Mesenchymal stem cell (in vitro differentiated cells and primary cell): ENCODE data around the gene ARHGEF1.

Source experiments
- DNase-seq: peaks from one replicate; pipeline ENCODE4 v3.0.0-alpha.2; 2013
- H2AFZ ChIP-seq: one replicate; pipeline ENCODE4 v1.6.1; 2013; ENCODE audit warnings: low read depth, mild to moderate bottlenecking, control low read depth, inconsistent platforms, low read length, moderate library complexity
- H2AK5ac ChIP-seq: 2 replicates; pipeline ENCODE4 v1.6.1; 2013; ENCODE audit warnings: low read length, moderate library complexity, mild to moderate bottlenecking, inconsistent platforms; ENCODE audit not compliant: severe bottlenecking
- H2BK120ac ChIP-seq: one replicate; pipeline ENCODE4 v1.6.1; 2013; ENCODE audit warnings: low read depth, mild to moderate bottlenecking, inconsistent platforms, low read length, moderate library complexity
- H2BK12ac ChIP-seq, 2 experiments: one replicate each; pipeline ENCODE4 v1.6.1; 2013; ENCODE audit warnings: inconsistent platforms in 2 of 2, low read length in 2 of 2, mild to moderate bottlenecking in 2 of 2, moderate library complexity in 2 of 2, control low read depth in 1 of 2
- H2BK15ac ChIP-seq: one replicate; pipeline ENCODE4 v1.6.1; 2013; ENCODE audit warnings: mild to moderate bottlenecking, low read depth, inconsistent platforms; ENCODE audit not compliant: poor library complexity, severe bottlenecking
- H2BK5ac ChIP-seq: 2 replicates; pipeline ENCODE4 v1.6.1; 2013; ENCODE audit warnings: low read depth, mild to moderate bottlenecking, low read length, control low read depth, inconsistent platforms; ENCODE audit not compliant: poor library complexity, severe bottlenecking
- H3K14ac ChIP-seq, 2 experiments: one replicate each; pipeline ENCODE4 v1.6.1; 2013; ENCODE audit warnings: inconsistent platforms in 2 of 2, low read length in 2 of 2, control low read depth in 1 of 2, mild to moderate bottlenecking in 1 of 2, moderate library complexity in 1 of 2
- H3K18ac ChIP-seq, 2 experiments: one replicate each; pipeline ENCODE4 v1.6.1; 2013; ENCODE audit warnings: inconsistent platforms in 2 of 2, low read length in 2 of 2, control low read depth in 1 of 2, low read depth in 1 of 2, mild to moderate bottlenecking in 1 of 2
- H3K23ac ChIP-seq, 2 experiments: one replicate each; pipeline ENCODE4 v1.6.1; 2013; ENCODE audit warnings: inconsistent platforms in 2 of 2, low read length in 2 of 2, mild to moderate bottlenecking in 2 of 2, moderate library complexity in 2 of 2, control low read depth in 1 of 2
- H3K27ac ChIP-seq: 2 replicates; pipeline ENCODE4 v1.5.1; 2013; ENCODE audit warnings: mild to moderate bottlenecking, moderate library complexity, low read length, control low read depth, inconsistent platforms; ENCODE audit not compliant: poor library complexity, severe bottlenecking
- H3K27me3 ChIP-seq, 2 experiments: 2 replicates each; pipeline versions ENCODE4 v1.6.1 to v1.7.0; 2013; ENCODE audit warnings: low read length in 2 of 2, mild to moderate bottlenecking in 2 of 2, moderate library complexity in 2 of 2, control low read depth in 1 of 2, inconsistent platforms in 1 of 2; ENCODE audit not compliant: control insufficient read depth in 1 of 2, insufficient read depth in 1 of 2
- H3K36me3 ChIP-seq, 2 experiments: 2 replicates each; pipeline versions ENCODE4 v1.6.1 to v1.7.0; 2013; ENCODE audit warnings: low read length in 2 of 2, control low read depth in 1 of 2, inconsistent platforms in 1 of 2, low read depth in 1 of 2, mild to moderate bottlenecking in 1 of 2; ENCODE audit not compliant: insufficient read depth in 2 of 2, control insufficient read depth in 1 of 2
- H3K4ac ChIP-seq, 2 experiments: one replicate each; pipeline ENCODE4 v1.6.1; 2013; ENCODE audit warnings: inconsistent platforms in 2 of 2, low read length in 2 of 2, mild to moderate bottlenecking in 2 of 2, moderate library complexity in 2 of 2, control low read depth in 1 of 2, low read depth in 1 of 2
- H3K4me1 ChIP-seq: 2 replicates; pipeline ENCODE4 v1.6.1; 2013; ENCODE audit warnings: low read depth, low read length, control low read depth; ENCODE audit not compliant: control insufficient read depth, insufficient read depth
- H3K4me2 ChIP-seq: 2 replicates; pipeline ENCODE4 v1.6.1; 2013; ENCODE audit warnings: low read length, mild to moderate bottlenecking, inconsistent platforms; ENCODE audit not compliant: poor library complexity, severe bottlenecking
- H3K4me3 ChIP-seq, 2 experiments: 2 replicates each; pipeline versions ENCODE4 v1.5.1 to v1.7.0; 2013; ENCODE audit warnings: low read length in 2 of 2, mild to moderate bottlenecking in 2 of 2, control low read depth in 1 of 2, low read depth in 1 of 2; ENCODE audit not compliant: insufficient read depth in 1 of 2
- H3K79me1 ChIP-seq: replicated peaks from 2 replicates; pipeline ENCODE4 v1.6.1; 2013; ENCODE audit warnings: mild to moderate bottlenecking, control low read depth, low read length, inconsistent platforms; ENCODE audit not compliant: poor library complexity, severe bottlenecking
- H3K9ac ChIP-seq: 2 replicates; pipeline ENCODE4 v1.7.0; 2013; ENCODE audit warnings: mild to moderate bottlenecking, low read length, moderate library complexity
- H3K9me3 ChIP-seq: 2 replicates; pipeline ENCODE4 v1.7.0; 2013; ENCODE audit warnings: mild to moderate bottlenecking, low read length; ENCODE audit not compliant: control insufficient read depth
- H4K8ac ChIP-seq: one replicate; pipeline ENCODE4 v1.6.1; 2013; ENCODE audit warnings: inconsistent platforms, mild to moderate bottlenecking, low read length, moderate library complexity
- H4K91ac ChIP-seq: one replicate; pipeline ENCODE4 v1.6.1; 2013; ENCODE audit warnings: mild to moderate bottlenecking, low read length, inconsistent platforms
- WGBS: methylation state at CpG from one replicate; pipeline ENCODE4 v1.1.7; 2013; ENCODE audit warnings: mixed read lengths; 5-methylcytosine and 5-hydroxymethylcytosine counted together

The ARHGEF1 gene

DNA sequence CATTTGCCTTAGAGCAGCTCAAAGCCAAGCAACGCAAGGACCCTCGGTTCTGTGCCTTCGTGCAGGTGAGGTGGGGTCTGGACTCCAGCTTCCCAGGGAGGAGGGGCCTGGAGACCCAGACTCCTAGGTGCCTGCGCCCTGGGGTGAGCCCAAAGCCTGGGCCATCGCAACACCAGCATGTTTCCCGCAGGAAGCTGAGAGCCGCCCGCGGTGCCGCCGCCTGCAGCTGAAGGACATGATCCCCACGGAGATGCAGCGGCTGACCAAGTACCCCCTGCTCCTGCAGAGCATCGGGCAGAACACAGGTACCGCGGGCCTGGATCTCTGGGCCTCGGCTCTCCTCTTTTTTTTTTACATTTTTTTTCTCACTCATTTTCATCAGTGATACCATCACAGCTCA is 19.6 kb downstream of the ARHGEF1 start:
- H4K8ac ChIP-seq = no peak overlapping the region
- H3K4me2 ChIP-seq = no peak overlapping the region
- no peak overlapping the region for H2BK5ac ChIP-seq
- no peaks in the 10 kb centered on the region for H3K9me3 ChIP-seq
- no peak overlapping the region for H3K4me3 ChIP-seq
- no peak overlapping the region for H3K18ac ChIP-seq
- H3K36me3 ChIP-seq = peaks cover 85 to 88% of the 10 kb centered on the region in 2 experiments
- H2BK15ac ChIP-seq = no peak overlapping the region
- H3K4ac ChIP-seq = no peak overlapping the region
- no peak overlapping the region for H3K9ac ChIP-seq
- peaks cover 6% of the 10 kb centered on the region for H3K79me1 ChIP-seq
- H3K23ac ChIP-seq = no peak overlapping the region
- H2BK12ac ChIP-seq = no peak overlapping the region
- DNase-seq = no peak
- peaks cover 2% of the 10 kb centered on the region for H3K4me1 ChIP-seq
- WGBS = 99% methylated on average over 17 of the region's 17 CpGs
- H3K14ac ChIP-seq = no peak overlapping the region
- no peak overlapping the region for H2BK120ac ChIP-seq
- H2AFZ ChIP-seq = no peak overlapping the region
- no peak overlapping the region for H3K27ac ChIP-seq
- no peak overlapping the region for H4K91ac ChIP-seq
- no peaks in the 10 kb centered on the region for H3K27me3 ChIP-seq
- H2AK5ac ChIP-seq = no peak overlapping the region

DNA sequence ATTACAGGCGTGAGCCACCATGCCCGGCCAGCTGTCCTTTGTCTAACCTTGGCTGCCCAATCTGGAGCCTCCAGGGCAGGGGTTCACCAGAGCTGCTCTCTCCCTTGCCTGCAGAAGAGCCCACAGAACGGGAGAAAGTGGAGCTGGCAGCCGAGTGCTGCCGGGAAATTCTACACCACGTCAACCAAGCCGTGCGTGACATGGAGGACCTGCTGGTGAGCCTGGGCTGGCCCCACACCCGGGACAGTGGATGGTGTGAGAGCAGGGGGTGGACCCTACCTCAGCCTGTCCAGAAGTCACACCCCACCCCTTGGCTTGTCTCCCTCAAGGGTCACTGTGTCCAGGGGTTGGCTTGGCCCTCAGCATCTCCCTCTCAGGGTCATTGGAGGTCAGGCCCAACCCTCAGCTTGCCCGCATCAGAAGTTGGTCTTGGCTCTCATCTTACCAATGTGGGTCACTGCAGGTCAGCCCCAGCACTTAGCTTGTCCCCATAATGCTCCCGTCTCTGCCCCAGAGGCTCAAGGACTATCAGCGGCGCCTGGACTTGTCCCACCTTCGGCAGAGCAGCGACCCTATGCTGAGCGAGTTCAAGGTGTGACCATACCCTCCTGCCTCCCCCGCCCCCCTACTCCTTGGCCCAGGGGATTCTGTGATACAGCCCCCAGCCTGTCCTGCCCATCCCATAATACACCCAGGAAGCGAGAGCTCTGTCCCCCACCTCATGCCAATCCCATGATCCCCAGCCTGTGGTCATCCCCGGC is 20.4 kb downstream of the ARHGEF1 start:
- Histone ChIP-seq H4K8ac (no peak overlapping the region), H3K14ac (no peak overlapping the region), H3K4ac (no peak overlapping the region), H2BK12ac (no peak overlapping the region), H3K9ac (no peak overlapping the region), H3K9me3 (no peaks in the 10 kb centered on the region), H2BK15ac (no peak overlapping the region), H3K4me1 (peaks cover 2% of the 10 kb centered on the region), H3K18ac (no peak overlapping the region), H3K79me1 (peaks cover 6% of the 10 kb centered on the region), H3K36me3 (peaks cover 80 to 83% of the 10 kb centered on the region in 2 experiments), H3K4me2 (no peak overlapping the region), H3K27ac (no peak overlapping the region), H3K4me3 (no peak overlapping the region), H3K23ac (no peak overlapping the region), H2AK5ac (no peak overlapping the region), H2BK5ac (no peak overlapping the region), H2AFZ (no peak overlapping the region), H4K91ac (no peak overlapping the region), H2BK120ac (no peak overlapping the region), H3K27me3 (no peaks in the 10 kb centered on the region)
- DNase-seq = no peak
- WGBS = 95% methylated on average over 16 of the region's 19 CpGs

DNA sequence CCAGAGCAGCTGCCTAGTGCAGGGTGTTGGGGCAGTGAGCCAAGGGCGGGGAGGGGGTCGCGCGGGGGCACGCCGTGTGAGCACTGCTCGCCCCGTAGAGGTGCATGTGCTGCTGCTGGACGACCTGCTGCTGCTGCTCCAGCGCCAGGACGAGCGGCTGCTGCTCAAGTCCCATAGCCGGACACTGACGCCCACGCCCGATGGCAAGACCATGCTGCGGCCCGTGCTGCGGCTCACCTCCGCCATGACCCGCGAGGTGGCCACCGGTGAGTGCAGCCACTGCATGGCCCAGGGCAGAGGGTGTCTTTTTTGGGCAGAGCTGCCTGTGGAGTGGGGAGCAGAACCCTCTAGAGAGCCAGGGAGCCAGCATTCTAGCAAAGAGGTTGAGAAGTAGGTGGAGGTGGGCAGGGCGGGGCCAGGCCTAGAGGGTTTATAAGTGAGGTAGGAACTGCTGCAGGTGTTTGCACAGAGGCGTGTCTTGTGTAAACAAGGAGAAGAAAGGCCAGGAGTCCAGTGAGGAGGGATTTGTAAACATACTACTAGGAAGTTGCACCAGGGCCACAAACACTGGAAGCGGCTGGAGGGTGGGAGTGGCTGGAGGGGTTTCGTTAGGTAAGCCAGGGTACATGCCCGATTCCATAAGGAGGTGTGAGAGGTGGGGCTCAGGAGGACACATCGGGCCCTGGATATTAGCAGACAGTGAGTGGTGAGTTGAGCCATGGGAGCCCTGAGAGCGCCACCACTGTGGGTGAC is 21.3 kb downstream of the ARHGEF1 start:
- Histone ChIP-seq H4K91ac (no peak overlapping the region), H3K4me3 (no peak overlapping the region), H3K9me3 (no peaks in the 10 kb centered on the region), H2BK120ac (no peak overlapping the region), H2BK5ac (no peak overlapping the region), H3K14ac (no peak overlapping the region), H3K18ac (no peak overlapping the region), H3K4me2 (no peak overlapping the region), H3K79me1 (peaks cover 6% of the 10 kb centered on the region), H3K4me1 (peaks cover 2% of the 10 kb centered on the region), H3K4ac (no peak overlapping the region), H2BK12ac (no peak overlapping the region), H4K8ac (no peak overlapping the region), H3K27ac (no peak overlapping the region), H3K27me3 (no peaks in the 10 kb centered on the region), H3K23ac (no peak overlapping the region), H3K9ac (no peak overlapping the region), H2AFZ (no peak overlapping the region), H3K36me3 (peaks cover 71 to 85% of the 10 kb centered on the region in 2 experiments), H2AK5ac (no peak overlapping the region), H2BK15ac (no peak overlapping the region)
- WGBS = 97% methylated on average over 30 of the region's 30 CpGs
- no peak for DNase-seq

DNA sequence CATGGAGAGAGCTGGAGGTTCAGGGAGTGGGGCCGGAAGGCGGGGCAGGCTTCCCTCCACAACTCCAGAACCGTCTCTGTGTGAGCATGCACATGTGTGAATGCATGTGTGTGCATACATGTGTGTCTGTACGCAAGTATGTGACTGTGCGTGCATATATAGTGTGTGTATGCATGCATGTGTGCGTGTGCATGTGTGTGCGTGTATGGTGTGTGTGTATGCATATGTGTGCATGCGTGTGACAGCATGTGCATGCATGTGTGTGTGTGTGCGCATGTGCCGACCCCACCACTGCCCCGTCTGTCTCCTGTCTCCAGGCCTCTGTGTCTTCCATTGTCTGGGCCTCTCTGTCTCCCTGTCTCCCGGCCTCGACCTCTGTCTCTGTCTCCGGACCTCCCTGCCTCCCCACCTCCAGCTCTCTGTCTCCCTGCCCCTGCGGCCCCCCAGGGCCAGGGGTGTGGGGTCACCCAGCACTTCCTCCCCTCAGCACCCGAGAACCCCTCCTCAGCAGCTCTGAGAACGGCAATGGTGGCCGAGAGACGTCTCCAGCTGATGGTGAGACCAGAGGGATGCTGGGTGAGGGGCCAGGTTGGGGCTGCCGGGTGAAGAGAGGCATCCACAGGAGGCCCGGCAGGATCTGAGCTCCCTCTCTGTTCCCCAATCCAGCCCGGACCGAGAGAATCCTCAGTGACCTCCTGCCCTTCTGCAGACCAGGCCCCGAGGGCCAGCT is 22.5 kb downstream of the ARHGEF1 start:
- H3K4ac ChIP-seq = no peak overlapping the region
- no peak for DNase-seq
- no peak overlapping the region for H3K4me2 ChIP-seq
- peak overlapping the region in 1 of 2 experiments; percentile 24 for H3K14ac ChIP-seq
- no peak overlapping the region for H2BK5ac ChIP-seq
- H3K9ac ChIP-seq = no peak overlapping the region
- no peak overlapping the region for H4K91ac ChIP-seq
- H3K36me3 ChIP-seq = peaks cover 62 to 80% of the 10 kb centered on the region in 2 experiments
- H3K9me3 ChIP-seq = no peaks in the 10 kb centered on the region
- no peak overlapping the region for H2BK15ac ChIP-seq
- peaks cover 6% of the 10 kb centered on the region for H3K79me1 ChIP-seq
- peaks cover 2% of the 10 kb centered on the region for H3K4me1 ChIP-seq
- no peak overlapping the region for H4K8ac ChIP-seq
- no peak overlapping the region for H3K4me3 ChIP-seq
- H2AK5ac ChIP-seq = no peak overlapping the region
- no peak overlapping the region for H2BK120ac ChIP-seq
- no peak overlapping the region for H3K27ac ChIP-seq
- H3K18ac ChIP-seq = no peak overlapping the region
- WGBS = 93% methylated on average over 22 of the region's 24 CpGs
- no peak overlapping the region for H3K23ac ChIP-seq
- no peak overlapping the region for H2BK12ac ChIP-seq
- peaks cover 4 to 10% of the 10 kb centered on the region in 2 experiments for H3K27me3 ChIP-seq
- no peak overlapping the region for H2AFZ ChIP-seq
